Lung (tissue), 12 donors: ENCODE results near the gene MOB3B. TPM values are rescaled to one million over a fixed set of nuclear protein-coding genes. Genes with fewer than 3 reads are reported as not detected.
A peak's percentile ranks its signal among the peaks of the same experiment; 100 is the strongest.

ENCODE experiments used
- ATAC-seq: fragments of 200-7000 bp; cut with Tn5 transposase; one replicate; pipeline ENCODE4 v1.9.1; 2020; ENCODE audit warnings: moderate number of reproducible peaks; ENCODE audit not compliant: insufficient read depth, low FRiP score
- DNase-seq, 3 donors: peaks; one replicate each; pipeline ENCODE4 v3.0.0-alpha.2; 2013 to 2017
- H3K27ac ChIP-seq, 2 donors: one replicate each; pipeline ENCODE4 v1.5.1; 2013; ENCODE audit warnings: mild to moderate bottlenecking in 2 of 2, moderate library complexity in 2 of 2, control low read depth in 1 of 2, inconsistent platforms in 1 of 2, low read depth in 1 of 2, low read length in 1 of 2
- H3K27me3 ChIP-seq, 3 donors: one replicate each; pipeline ENCODE4 v1.5.1; 2013; ENCODE audit warnings: low read length in 2 of 3; ENCODE audit not compliant: control insufficient read depth in 3 of 3, insufficient read depth in 3 of 3
- H3K36me3 ChIP-seq, 4 donors: one replicate each; pipeline ENCODE4 v1.5.1; 2013; ENCODE audit warnings: low read length in 4 of 4, mild to moderate bottlenecking in 1 of 4, moderate library complexity in 1 of 4; ENCODE audit not compliant: control insufficient read depth in 4 of 4, insufficient read depth in 4 of 4
- H3K4me1 ChIP-seq, 5 donors: one replicate each; pipeline ENCODE4 v1.5.1; 2013; ENCODE audit warnings: low read length in 5 of 5, mild to moderate bottlenecking in 2 of 5, moderate library complexity in 1 of 5; ENCODE audit not compliant: control insufficient read depth in 5 of 5, insufficient read depth in 5 of 5
- H3K4me3 ChIP-seq: one replicate; pipeline ENCODE4 v1.5.1; 2013; ENCODE audit warnings: mild to moderate bottlenecking, control low read depth, moderate library complexity
- H3K9ac ChIP-seq, 2 donors: one replicate each; pipeline ENCODE4 v1.5.1; 2013; ENCODE audit warnings: low read length in 2 of 2, control low read depth in 1 of 2; ENCODE audit not compliant: insufficient read depth in 1 of 2
- H3K9me3 ChIP-seq, 4 donors: one replicate each; pipeline ENCODE4 v1.5.1; 2013; ENCODE audit warnings: low read length in 3 of 4, mild to moderate bottlenecking in 1 of 4, moderate library complexity in 1 of 4; ENCODE audit not compliant: control insufficient read depth in 4 of 4, insufficient read depth in 3 of 4
- WGBS, 2 donors: extraction: QIAGEN DNeasy Blood & Tissue Kit; methylation state at CpG; one replicate each; pipeline ENCODE4 v1.1.7; 2013; 5-methylcytosine and 5-hydroxymethylcytosine counted together
- polyA plus RNA-seq, 2 donors: library from polyadenylated mRNA; stranded (reverse); fragments of 200-250 nt; gene quantifications; one replicate each; pipeline ENCODE4 v1.2.1, GENCODE V29; 2013
- total RNA-seq, 2 donors: library from RNA; depleted of rRNA in 1 of 2; stranded (reverse); fragments of >200 nt in 1 of 2; gene quantifications; one replicate each; pipeline ENCODE4 v1.2.1, GENCODE V29; 2014 to 2021
- TF ChIP-seq, protein P1 (sequence below): IDR thresholded peaks from 2 replicates; pipeline ENCODE4 v1.5.1; 2012; ENCODE audit warnings: mild to moderate bottlenecking; ENCODE audit errors: control extremely low read depth, extremely low read depth
- donor health status: control.
- donor health status: control.
- donor health status: Bipolar disorder and iron deficiency.
- donor health status: healthy.
- donor health status: DM: yes; HTN: yes; CAD: no.

Gene MOB3B
- total and polyA plus RNA-seq, 4 donors: 1.6 to 12.9 (median 6.4) TPM

DNA sequence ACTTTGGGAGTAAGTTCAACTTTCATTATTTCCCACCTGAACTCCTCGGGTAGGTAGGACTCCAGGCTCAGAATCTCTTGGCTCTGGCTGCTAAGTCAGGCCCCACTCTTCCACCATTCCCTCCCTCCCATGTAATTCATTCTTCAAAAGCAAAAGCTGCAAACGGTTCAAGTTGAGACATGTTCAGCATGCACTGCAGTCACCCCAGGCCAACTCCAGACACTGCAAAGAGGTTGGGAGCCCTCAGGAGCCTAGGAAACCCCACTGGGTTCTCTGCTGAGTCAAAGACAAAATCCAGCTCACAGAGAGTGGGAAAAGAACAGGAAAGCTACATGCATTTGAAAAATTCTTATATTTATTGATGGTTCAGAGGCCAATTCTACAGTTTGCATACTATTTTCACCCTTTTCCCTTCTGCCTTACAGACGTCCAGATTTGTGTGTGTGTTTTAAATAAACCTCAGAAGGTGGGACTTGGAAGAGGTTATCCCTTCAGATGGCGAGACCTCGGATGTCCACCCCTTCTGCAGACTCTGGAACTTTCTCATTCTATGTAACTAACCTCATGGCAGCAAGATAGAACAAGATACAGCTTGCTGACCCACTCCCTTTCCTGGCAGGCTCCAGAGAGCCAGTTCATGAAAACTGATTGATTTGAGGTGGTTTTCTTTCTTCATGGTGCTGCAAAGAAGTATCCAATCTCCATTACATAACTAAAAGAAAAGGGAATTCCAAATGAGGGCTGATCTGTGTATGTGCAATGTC, 167.0 kb downstream of the MOB3B start:
- H3K4me1 ChIP-seq: peaks cover 0 to 29% (median 12%) of the 10 kb centered on the region in 5 donors
- ATAC-seq: no peak
- peaks cover 0 to 5% (median 0%) of the 10 kb centered on the region in 4 donors for H3K36me3 ChIP-seq
- no peak overlapping the region for H3K4me3 ChIP-seq
- TF ChIP-seq, protein P1, sequence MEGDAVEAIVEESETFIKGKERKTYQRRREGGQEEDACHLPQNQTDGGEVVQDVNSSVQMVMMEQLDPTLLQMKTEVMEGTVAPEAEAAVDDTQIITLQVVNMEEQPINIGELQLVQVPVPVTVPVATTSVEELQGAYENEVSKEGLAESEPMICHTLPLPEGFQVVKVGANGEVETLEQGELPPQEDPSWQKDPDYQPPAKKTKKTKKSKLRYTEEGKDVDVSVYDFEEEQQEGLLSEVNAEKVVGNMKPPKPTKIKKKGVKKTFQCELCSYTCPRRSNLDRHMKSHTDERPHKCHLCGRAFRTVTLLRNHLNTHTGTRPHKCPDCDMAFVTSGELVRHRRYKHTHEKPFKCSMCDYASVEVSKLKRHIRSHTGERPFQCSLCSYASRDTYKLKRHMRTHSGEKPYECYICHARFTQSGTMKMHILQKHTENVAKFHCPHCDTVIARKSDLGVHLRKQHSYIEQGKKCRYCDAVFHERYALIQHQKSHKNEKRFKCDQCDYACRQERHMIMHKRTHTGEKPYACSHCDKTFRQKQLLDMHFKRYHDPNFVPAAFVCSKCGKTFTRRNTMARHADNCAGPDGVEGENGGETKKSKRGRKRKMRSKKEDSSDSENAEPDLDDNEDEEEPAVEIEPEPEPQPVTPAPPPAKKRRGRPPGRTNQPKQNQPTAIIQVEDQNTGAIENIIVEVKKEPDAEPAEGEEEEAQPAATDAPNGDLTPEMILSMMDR: no peak
- no peak overlapping the region for H3K27ac ChIP-seq
- 80 to 88% methylated on average over 5 of the region's 5 CpGs for WGBS, 2 donors
- no peaks in the 10 kb centered on the region for H3K27me3 ChIP-seq
- no peak for DNase-seq
- H3K9ac ChIP-seq: no peak overlapping the region
- no peaks in the 10 kb centered on the region for H3K9me3 ChIP-seq

DNA sequence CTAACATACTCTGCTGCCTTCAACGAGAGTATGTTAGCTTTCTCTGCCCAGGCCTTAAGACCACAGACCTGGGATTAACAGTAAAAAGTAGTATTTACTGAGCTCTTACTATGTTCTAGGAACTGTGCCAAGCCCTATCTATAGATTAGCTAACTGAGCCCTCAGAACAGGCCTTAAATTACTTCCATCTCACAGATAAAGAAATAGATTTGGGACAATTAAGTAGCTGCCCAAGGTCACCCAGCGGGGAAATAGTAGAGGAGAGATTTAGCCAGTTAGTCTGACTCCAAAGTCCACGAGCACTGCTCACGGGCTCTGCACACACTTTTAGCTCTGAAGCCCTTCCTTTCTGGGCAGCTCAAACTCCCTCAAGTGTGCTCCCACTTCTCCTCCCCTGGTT, 168.1 kb downstream of the MOB3B start:
- 83 to 90% methylated on average over 4 of the region's 4 CpGs for WGBS, 2 donors
- Histone ChIP-seq H3K9me3 (no peaks in the 10 kb centered on the region), H3K9ac (no peak overlapping the region), H3K36me3 (peaks cover 0 to 8% (median 0%) of the 10 kb centered on the region in 4 donors), H3K27ac (no peak overlapping the region), H3K27me3 (no peaks in the 10 kb centered on the region), H3K4me1 (peaks cover 0 to 20% (median 8%) of the 10 kb centered on the region in 5 donors), H3K4me3 (no peak overlapping the region)
- TF ChIP-seq, protein P1: no peak
- ATAC-seq (no peak), DNase-seq (no peak)

DNA sequence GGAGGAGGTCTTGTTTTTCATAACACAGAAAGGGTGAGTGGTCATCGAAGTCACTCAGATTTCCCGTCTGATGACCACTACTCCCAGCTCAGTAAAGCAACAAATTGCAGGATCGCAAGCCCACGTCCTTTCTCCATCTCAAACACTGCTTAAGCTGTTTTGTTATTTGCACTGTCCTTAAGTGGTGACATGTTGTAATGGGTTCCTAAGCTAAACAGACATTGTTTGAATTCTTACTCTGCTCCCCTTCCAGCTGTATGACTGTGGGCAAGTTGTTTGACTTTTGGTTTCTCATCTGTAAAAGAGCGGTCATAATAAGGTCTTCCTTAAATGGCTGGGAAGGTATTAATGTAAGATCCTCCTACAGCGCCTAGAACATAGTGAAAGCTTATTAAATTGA, 169.9 kb downstream of the MOB3B start:
- DNase-seq: no peak
- no peaks in the 10 kb centered on the region for H3K9me3 ChIP-seq
- peak; percentile 48 for ATAC-seq
- H3K4me1 ChIP-seq: peaks cover 0 to 13% (median 8%) of the 10 kb centered on the region in 5 donors
- no peak overlapping the region for H3K4me3 ChIP-seq
- no peak overlapping the region for H3K9ac ChIP-seq
- H3K27me3 ChIP-seq: no peaks in the 10 kb centered on the region
- H3K36me3 ChIP-seq: peaks cover 0 to 8% (median 0%) of the 10 kb centered on the region in 4 donors
- WGBS, 2 donors: 72 to 88% methylated on average over 6 of the region's 6 CpGs
- H3K27ac ChIP-seq: no peak overlapping the region
- TF ChIP-seq, protein P1: no peak

DNA sequence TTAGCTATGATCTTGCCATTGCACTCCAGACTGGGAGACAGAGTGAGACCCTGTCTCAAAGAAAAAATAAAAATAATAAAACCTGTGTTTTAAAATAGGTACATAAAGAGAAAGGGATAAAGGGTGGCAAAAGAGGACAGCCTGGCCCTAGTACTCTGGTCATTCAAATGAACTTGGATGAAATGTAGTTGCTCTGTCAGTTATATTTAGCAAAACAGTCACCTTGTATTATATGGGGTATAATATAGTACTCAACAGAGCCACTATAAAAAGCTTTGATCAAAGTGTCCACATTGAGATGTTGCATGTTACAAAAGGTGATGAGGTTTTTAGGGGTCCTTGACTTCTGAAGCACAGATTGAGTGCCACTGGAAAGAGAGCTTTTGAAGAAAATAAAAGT, 171.6 kb downstream of the MOB3B start:
- TF ChIP-seq, protein P1: no peak
- Histone ChIP-seq H3K27ac (no peak overlapping the region), H3K27me3 (no peaks in the 10 kb centered on the region), H3K9me3 (no peaks in the 10 kb centered on the region), H3K36me3 (peaks cover 0 to 8% (median 0%) of the 10 kb centered on the region in 4 donors), H3K4me1 (peaks cover 0 to 24% (median 8%) of the 10 kb centered on the region in 5 donors), H3K9ac (no peak overlapping the region), H3K4me3 (no peak overlapping the region)
- ATAC-seq: no peak
- DNase-seq: no peak
